ENCODE measurements around the gene PTPN12.
A peak's percentile ranks its signal among the peaks of the same experiment; 100 is the strongest.

The PTPN12 gene

GRCh38 chr7:77667459-77668086 is 130.5 kb downstream of the PTPN12 start:
- no peak overlapping the region for H3K4me3 ChIP-seq (ENCODE audit: low read depth, low read length)
- TF ChIP-seq CTCF (IDR thresholded peaks at IDR 0.05; ENCODE audit: low read depth, low read length): no peak
- H3K36me3 ChIP-seq: no peaks in the 10 kb centered on the region
- DNase-seq: no peak
- no peaks in the 10 kb centered on the region for H3K4me1 ChIP-seq
- no peaks in the 10 kb centered on the region for H3K27me3 ChIP-seq
- H3K9me3 ChIP-seq: no peaks in the 10 kb centered on the region

DNA sequence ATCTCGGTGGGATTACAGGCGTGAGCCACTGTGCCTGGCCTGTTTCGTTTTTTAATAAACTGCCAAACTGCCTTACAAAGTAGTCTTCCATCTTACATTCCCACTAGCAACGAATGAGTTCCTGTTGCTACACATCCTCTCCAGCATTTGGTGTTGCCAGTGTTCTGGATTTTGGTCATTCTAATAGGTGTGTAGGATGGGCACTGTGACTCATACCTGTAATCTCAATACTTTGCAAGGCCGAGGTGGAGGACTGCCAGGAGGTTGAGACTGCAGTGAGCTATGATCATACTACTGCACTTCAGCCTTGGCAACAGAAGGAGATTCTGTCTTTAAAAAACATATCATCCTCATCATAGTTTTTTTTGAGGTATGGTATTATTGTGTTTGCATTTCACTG is 137.8 kb downstream of the PTPN12 start:
- TF ChIP-seq CTCF (IDR thresholded peaks at IDR 0.05; ENCODE audit: low read depth, low read length): no peak
- Histone ChIP-seq H3K9me3 (no peaks in the 10 kb centered on the region), H3K4me1 (no peaks in the 10 kb centered on the region), H3K4me3 (ENCODE audit: low read depth, low read length) (no peak overlapping the region), H3K27me3 (no peaks in the 10 kb centered on the region), H3K36me3 (no peaks in the 10 kb centered on the region)
- DNase-seq: no peak

- no peak for TF ChIP-seq CTCF (IDR thresholded peaks at IDR 0.05; ENCODE audit: low read depth, low read length)
- peaks cover 15% of the 10 kb centered on the region for H3K36me3 ChIP-seq
- no peaks in the 10 kb centered on the region for H3K27me3 ChIP-seq
- H3K4me1 ChIP-seq: peaks cover 4% of the 10 kb centered on the region; the same call in 1 of the 2 replicates
- no peaks in the 10 kb centered on the region for H3K9me3 ChIP-seq
- no peak for DNase-seq
- no peak overlapping the region for H3K4me3 ChIP-seq (ENCODE audit: low read depth, low read length)
Measured at GRCh38 chr7:77679608-77680007, 142.5 kb downstream of the PTPN12 start.

- Histone ChIP-seq H3K9me3 (no peaks in the 10 kb centered on the region), H3K4me3 (ENCODE audit: low read depth, low read length) (no peak overlapping the region), H3K27me3 (no peaks in the 10 kb centered on the region), H3K4me1 (peaks cover 6% of the 10 kb centered on the region; the same call in 1 of the 2 replicates), H3K36me3 (peaks cover 15% of the 10 kb centered on the region)
- no peak for TF ChIP-seq CTCF (IDR thresholded peaks at IDR 0.05; ENCODE audit: low read depth, low read length)
- DNase-seq: no peak
Measured at GRCh38 chr7:77680266-77680665, 143.2 kb downstream of the PTPN12 start.

DNA sequence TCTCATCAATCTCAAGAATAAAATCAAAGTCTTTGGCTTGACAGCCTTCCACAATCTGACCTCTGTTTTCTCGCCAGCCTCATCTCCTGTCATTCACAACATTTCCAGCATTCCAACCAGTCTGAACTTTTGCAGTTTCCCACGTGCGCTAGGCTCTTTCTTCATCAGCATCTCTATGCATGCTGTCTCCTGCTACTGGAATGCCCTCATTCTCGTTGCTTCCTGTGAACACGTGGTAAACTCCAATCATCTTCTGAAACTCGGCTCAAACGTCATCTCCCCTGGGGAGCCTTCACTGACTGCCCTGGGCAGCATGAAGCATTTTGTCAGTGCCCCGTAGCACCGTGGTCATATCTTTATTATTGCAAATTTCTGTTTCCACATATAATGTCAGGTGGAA is 146.9 kb downstream of the PTPN12 start:
- peak; percentile 69 for DNase-seq
- peaks cover 18% of the 10 kb centered on the region for H3K36me3 ChIP-seq
- TF ChIP-seq CTCF (IDR thresholded peaks at IDR 0.05; ENCODE audit: low read depth, low read length): no peak
- no peaks in the 10 kb centered on the region for H3K27me3 ChIP-seq
- H3K9me3 ChIP-seq: no peaks in the 10 kb centered on the region
- H3K4me1 ChIP-seq: peaks cover 6% of the 10 kb centered on the region; the same call in 1 of the 2 replicates
- no peak overlapping the region for H3K4me3 ChIP-seq (ENCODE audit: low read depth, low read length)

- peaks cover 18% of the 10 kb centered on the region for H3K36me3 ChIP-seq
- no peaks in the 10 kb centered on the region for H3K9me3 ChIP-seq
- peaks cover 6% of the 10 kb centered on the region; the same call in 1 of the 2 replicates for H3K4me1 ChIP-seq
- DNase-seq: no peak
- TF ChIP-seq CTCF (IDR thresholded peaks at IDR 0.05; ENCODE audit: low read depth, low read length): no peak
- no peaks in the 10 kb centered on the region for H3K27me3 ChIP-seq
- H3K4me3 ChIP-seq (ENCODE audit: low read depth, low read length): no peak overlapping the region
Measured at GRCh38 chr7:77685233-77685632, 148.1 kb downstream of the PTPN12 start.

Measured in BE2C (cell line).